Gastroesophageal sphincter (tissue), 4 donors: ENCODE data around the gene SERBP1. TPM values are rescaled to one million over a fixed set of nuclear protein-coding genes. Genes with fewer than 3 reads are reported as not detected.
"Not testable (repeated sequence)": the region's sequence is repeated elsewhere in the genome, so short reads cannot be mapped to it uniquely, and the experiment has no call there.

Experiments
- ATAC-seq: fragments of 150-250 bp; one replicate; pipeline ENCODE4 v1.9.1; 2016; ENCODE audit warnings: mild to moderate bottlenecking, moderate library complexity
- H3K27ac ChIP-seq, 4 donors: fragments of 200-600 bp; sonication (generic) in 3 of 4; 1 replicate in 3 of 4; 2 replicates in 1 of 4; pipeline ENCODE4 v1.5.1; 2016 to 2019
- H3K27me3 ChIP-seq: fragments of 200-600 bp; sonication (generic); one replicate; pipeline ENCODE4 v1.5.1; 2019
- H3K36me3 ChIP-seq, 2 donors: fragments of 200-600 bp; sonication (generic); one replicate each; pipeline ENCODE4 v1.5.1; 2019; ENCODE audit warnings: control low read depth in 1 of 2
- H3K4me1 ChIP-seq, 3 donors: fragments of 200-600 bp; sonication (generic); 1 replicate in 2 of 3; 2 replicates in 1 of 3; pipeline ENCODE4 v1.5.1; 2016 to 2019; ENCODE audit warnings: control low read depth in 2 of 3
- H3K4me3 ChIP-seq, 2 donors: fragments of 200-600 bp; sonication (generic); one replicate each; pipeline ENCODE4 v1.5.1; 2019; ENCODE audit warnings: mild to moderate bottlenecking in 1 of 2, moderate library complexity in 1 of 2
- H3K9me3 ChIP-seq, 3 donors: fragments of 200-600 bp; sonication (generic); one replicate each; pipeline ENCODE4 v1.5.1; 2017 to 2019; ENCODE audit warnings: control low read depth in 2 of 3
- EP300 ChIP-seq: sonication (generic); formaldehyde crosslinking; IDR thresholded peaks from one replicate; pipeline ENCODE4 v1.6.1; 2017; ENCODE audit warnings: antibody characterized with exemption, mild to moderate bottlenecking
- POLR2A ChIP-seq, 2 donors: fragments of 450-650 bp; IDR thresholded peaks; one replicate each; pipeline ENCODE4 v1.6.1; 2017; ENCODE audit warnings: antibody characterized with exemption in 2 of 2, mild to moderate bottlenecking in 2 of 2, moderate library complexity in 1 of 2
- POLR2AphosphoS5 ChIP-seq: sonication (generic); formaldehyde crosslinking; IDR thresholded peaks from one replicate; pipeline ENCODE4 v1.6.1; 2017; ENCODE audit warnings: antibody characterized with exemption
- WGBS, 2 donors: methylation state at CpG; one replicate each; pipeline ENCODE4 v1.1.5; 2018; ENCODE audit warnings: low coverage in 1 of 2; 5-methylcytosine and 5-hydroxymethylcytosine counted together
- total RNA-seq, 4 donors: library from RNA; depleted of rRNA; stranded (reverse); fragments of >200 nt; gene quantifications; one replicate each; pipeline ENCODE4 v1.1.0, GENCODE V29; 2016
- TF ChIP-seq, protein P1 (sequence below), 4 experiments: fragments of 200-600 bp in 2 of 4; fragments of 450-650 bp in 2 of 4; sonication (generic) in 1 of 4; IDR thresholded peaks; one replicate each; pipeline ENCODE4 v1.5.1; 2017 to 2019; ENCODE audit warnings: antibody characterized with exemption in 4 of 4, mild to moderate bottlenecking in 2 of 4, moderate library complexity in 2 of 4

SERBP1 gene
- total RNA-seq, 4 donors from 2014 or later, result 254 to 263 (median 258) TPM

GRCh38 chr1:67420835-67421492 is 9.2 kb downstream of the SERBP1 start:
- Histone ChIP-seq H3K27me3 (no peaks in the 10 kb centered on the region), H3K4me3 (no peak overlapping the region), H3K4me1 (peaks cover 0 to 56% (median under 1%) of the 10 kb centered on the region in 3 donors), H3K9me3 (no peaks in the 10 kb centered on the region), H3K27ac (no peak overlapping the region), H3K36me3 (peaks cover 8 to 99% of the 10 kb centered on the region in 2 donors)
- TF ChIP-seq EP300 (no peak), POLR2A (IDR thresholded peaks at IDR 0.05) (no peak), POLR2AphosphoS5 (no peak)
- TF ChIP-seq, protein P1, sequence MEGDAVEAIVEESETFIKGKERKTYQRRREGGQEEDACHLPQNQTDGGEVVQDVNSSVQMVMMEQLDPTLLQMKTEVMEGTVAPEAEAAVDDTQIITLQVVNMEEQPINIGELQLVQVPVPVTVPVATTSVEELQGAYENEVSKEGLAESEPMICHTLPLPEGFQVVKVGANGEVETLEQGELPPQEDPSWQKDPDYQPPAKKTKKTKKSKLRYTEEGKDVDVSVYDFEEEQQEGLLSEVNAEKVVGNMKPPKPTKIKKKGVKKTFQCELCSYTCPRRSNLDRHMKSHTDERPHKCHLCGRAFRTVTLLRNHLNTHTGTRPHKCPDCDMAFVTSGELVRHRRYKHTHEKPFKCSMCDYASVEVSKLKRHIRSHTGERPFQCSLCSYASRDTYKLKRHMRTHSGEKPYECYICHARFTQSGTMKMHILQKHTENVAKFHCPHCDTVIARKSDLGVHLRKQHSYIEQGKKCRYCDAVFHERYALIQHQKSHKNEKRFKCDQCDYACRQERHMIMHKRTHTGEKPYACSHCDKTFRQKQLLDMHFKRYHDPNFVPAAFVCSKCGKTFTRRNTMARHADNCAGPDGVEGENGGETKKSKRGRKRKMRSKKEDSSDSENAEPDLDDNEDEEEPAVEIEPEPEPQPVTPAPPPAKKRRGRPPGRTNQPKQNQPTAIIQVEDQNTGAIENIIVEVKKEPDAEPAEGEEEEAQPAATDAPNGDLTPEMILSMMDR (IDR thresholded peaks at IDR 0.05), result no peak
- ATAC-seq, result no peak

DNA sequence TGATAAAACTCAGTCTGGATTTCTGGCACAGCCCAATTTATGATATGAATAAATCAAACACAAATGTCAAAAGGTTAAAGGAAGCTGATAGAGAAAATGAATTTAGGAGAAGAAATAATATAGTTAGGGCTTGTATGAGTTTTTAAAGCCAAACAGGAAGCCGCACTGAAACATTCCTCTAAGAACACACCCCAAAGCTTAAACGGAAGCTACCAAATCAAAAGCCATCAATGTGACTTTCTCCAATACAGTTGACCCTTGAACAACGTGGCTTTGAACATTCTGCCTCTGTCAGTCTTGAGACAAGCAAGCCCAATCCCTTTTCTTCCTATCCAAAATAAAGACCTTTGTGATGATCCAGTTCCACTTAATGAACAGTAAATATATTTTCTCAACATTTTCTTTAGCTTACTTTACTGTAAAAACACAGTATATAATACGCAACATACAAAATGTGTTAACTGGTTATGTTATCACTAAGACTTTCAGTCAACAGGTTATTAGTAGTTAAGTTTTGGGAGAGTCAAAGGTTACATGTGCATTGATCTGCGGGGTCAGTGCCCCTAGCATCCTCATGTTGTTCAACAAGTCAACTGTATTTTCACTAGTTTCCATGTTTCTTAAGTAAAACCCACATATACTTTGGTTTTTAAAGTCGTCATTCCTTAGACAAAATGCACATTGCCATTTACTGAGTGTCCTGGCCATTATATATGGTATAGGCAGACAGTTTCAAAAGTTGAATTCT is 11.2 kb downstream of the SERBP1 start:
- 57 to 58% methylated on average over 5 to 6 of the region's 6 CpGs for WGBS, 2 donors

GRCh38 chr1:67417733-67418132 is 12.5 kb downstream of the SERBP1 start:
- H3K36me3 ChIP-seq, result peaks cover 15 to 99% of the 10 kb centered on the region in 2 donors

More for the DNA sequence above, 11.2 kb downstream of the SERBP1 start:
- H3K9me3 ChIP-seq, result no peaks in the 10 kb centered on the region
- no peak for ATAC-seq
- H3K27me3 ChIP-seq, result no peaks in the 10 kb centered on the region
- peaks cover 16 to 99% of the 10 kb centered on the region in 2 donors for H3K36me3 ChIP-seq
- no peak overlapping the region for H3K27ac ChIP-seq
- TF ChIP-seq EP300, result no peak
- no peak for TF ChIP-seq POLR2A (IDR thresholded peaks at IDR 0.05)
- TF ChIP-seq POLR2AphosphoS5, result no peak
- TF ChIP-seq, protein P1 (IDR thresholded peaks at IDR 0.05), result no peak
- H3K4me3 ChIP-seq, result no peak overlapping the region
- H3K4me1 ChIP-seq, result peaks cover 0 to 62% (median 0%) of the 10 kb centered on the region in 3 donors

GRCh38 chr1:67415041-67415440 is 15.2 kb downstream of the SERBP1 start:
- Histone ChIP-seq H3K4me1 (peaks cover 0 to 43% (median 0%) of the 10 kb centered on the region in 3 donors), H3K27me3 (no peaks in the 10 kb centered on the region), H3K27ac (no peak overlapping the region), H3K4me3 (no peak overlapping the region), H3K36me3 (peaks cover 15 to 96% of the 10 kb centered on the region in 2 donors), H3K9me3 (no peaks in the 10 kb centered on the region)
- no peak for ATAC-seq
- 85 to 86% methylated on average over 8 to 13 of the region's 13 CpGs for WGBS, 2 donors
- TF ChIP-seq, protein P1 (IDR thresholded peaks at IDR 0.05), result no peak
- no peak for TF ChIP-seq EP300
- TF ChIP-seq POLR2A (IDR thresholded peaks at IDR 0.05), result no peak
- no peak for TF ChIP-seq POLR2AphosphoS5

More at GRCh38 chr1:67417733-67418132, 12.5 kb downstream of the SERBP1 start:
- not testable (repeated sequence) for H3K4me3 ChIP-seq, H3K9me3 ChIP-seq, H3K27ac ChIP-seq, ATAC-seq, H3K27me3 ChIP-seq
- WGBS, 2 donors, result 59 to 77% methylated on average over 3 to 4 of the region's 4 CpGs
- peaks cover 0 to 62% (median 0%) of the 10 kb centered on the region in 3 donors for H3K4me1 ChIP-seq

GRCh38 chr1:67414574-67414973 is 15.6 kb downstream of the SERBP1 start:
- Histone ChIP-seq H3K9me3 (no peaks in the 10 kb centered on the region), H3K27ac (no peak overlapping the region), H3K27me3 (no peaks in the 10 kb centered on the region), H3K4me3 (no peak overlapping the region), H3K4me1 (peaks cover 0 to 40% (median 0%) of the 10 kb centered on the region in 3 donors), H3K36me3 (peaks cover 15 to 98% of the 10 kb centered on the region in 2 donors)
- TF ChIP-seq, protein P1 (IDR thresholded peaks at IDR 0.05), result no peak
- TF ChIP-seq POLR2AphosphoS5, result no peak
- no peak for TF ChIP-seq POLR2A (IDR thresholded peaks at IDR 0.05)
- TF ChIP-seq EP300, result no peak
- 86 to 97% methylated on average over 2 of the region's 2 CpGs for WGBS, 2 donors
- ATAC-seq, result no peak

GRCh38 chr1:67413101-67413500 is 17.1 kb downstream of the SERBP1 start:
- ATAC-seq, H3K4me3 ChIP-seq, H3K27ac ChIP-seq, H3K9me3 ChIP-seq, H3K27me3 ChIP-seq: not testable (repeated sequence)
- Histone ChIP-seq H3K36me3 (peaks cover 11 to 89% of the 10 kb centered on the region in 2 donors), H3K4me1 (peaks cover 0 to 34% (median 0%) of the 10 kb centered on the region in 3 donors)
- WGBS, 2 donors, result 33 to 75% methylated on average over 1 to 2 of the region's 2 CpGs
